Epithelial cell of esophagus (primary cell): Measurements from ENCODE around the gene SLC25A14.
"Not testable (repeated sequence)": the region's sequence is repeated elsewhere in the genome, so short reads cannot be mapped to it uniquely, and the experiment has no call there.

Experiments used
- DNase-seq: peaks from one replicate; pipeline ENCODE4 v3.0.0; 2010; ENCODE audit warnings: low read depth
- H3K4me3 ChIP-seq: 2 replicates; pipeline ENCODE4 v1.5.1; 2011; ENCODE audit warnings: mild to moderate bottlenecking, low read length, control low read depth
- CTCF ChIP-seq: IDR thresholded peaks from 2 replicates; pipeline ENCODE4 v1.5.1; 2011; ENCODE audit warnings: low read depth, mild to moderate bottlenecking, low read length, control low read depth, inconsistent platforms; ENCODE audit not compliant: insufficient read depth; ENCODE audit errors: missing control alignments

SLC25A14 gene

GRCh38 chrX:130301405-130301804, 38.3 kb upstream of the SLC25A14 start:
- DNase-seq, result no peak
- H3K4me3 ChIP-seq, result no peak overlapping the region
- TF ChIP-seq CTCF, result no peak

GRCh38 chrX:130301977-130302376, 37.7 kb upstream of the SLC25A14 start:
- DNase-seq, result no peak
- H3K4me3 ChIP-seq, result no peak overlapping the region
- TF ChIP-seq CTCF, result no peak

GRCh38 chrX:130304587-130305368, 34.9 kb upstream of the SLC25A14 start:
- no peak for DNase-seq
- H3K4me3 ChIP-seq, result no peak overlapping the region
- no peak for TF ChIP-seq CTCF

- not testable (repeated sequence) for H3K4me3 ChIP-seq, DNase-seq
These were observed 19.8 kb upstream of the SLC25A14 start for GRCh38 chrX:130319886-130320285.

GRCh38 chrX:130321550-130321949, 18.2 kb upstream of the SLC25A14 start:
- TF ChIP-seq CTCF, result no peak
- no peak overlapping the region for H3K4me3 ChIP-seq
- no peak for DNase-seq

- DNase-seq, result peak; percentile 93
- no peak overlapping the region for H3K4me3 ChIP-seq
- no peak for TF ChIP-seq CTCF
These were observed 9.6 kb upstream of the SLC25A14 start for GRCh38 chrX:130330146-130330545.

GRCh38 chrX:130330706-130331105, 9.0 kb upstream of the SLC25A14 start:
- TF ChIP-seq CTCF, result peak; percentile 59
- H3K4me3 ChIP-seq, result no peak overlapping the region
- peak; percentile 45 for DNase-seq

- H3K4me3 ChIP-seq, result no peak overlapping the region
- DNase-seq, result no peak
- no peak for TF ChIP-seq CTCF
These were observed 3.2 kb upstream of the SLC25A14 start for GRCh38 chrX:130336531-130336930.

GRCh38 chrX:130338869-130339268, 850 bp upstream of the SLC25A14 start:
- not testable (repeated sequence) for DNase-seq, H3K4me3 ChIP-seq
